Right ventricle myocardium superior (tissue), 1 donor: ENCODE measurements around the gene SEPTIN7. TPM values are rescaled to one million over a fixed set of nuclear protein-coding genes. Genes with fewer than 3 reads are reported as not detected.
A peak's percentile ranks its signal among the peaks of the same experiment; 100 is the strongest.
"Not testable (repeated sequence)": the region's sequence is repeated elsewhere in the genome, so short reads cannot be mapped to it uniquely, and the experiment has no call there.

Experiments
- ATAC-seq: fragments of 200-7000 bp; cut with Tn5 transposase; one replicate; pipeline ENCODE4 v1.9.1; 2020; ENCODE audit warnings: mild to moderate bottlenecking; ENCODE audit not compliant: poor library complexity
- DNase-seq: peaks from one replicate; pipeline ENCODE4 v3.0.0-alpha.2; 2020
- intact Hi-C: fragments of 100-400 bp; cut with DNase I; formaldehyde crosslinking; loops from one replicate; pipeline ENCODE4 v1.11.2; 2022
- long read RNA-seq: library from polyadenylated mRNA; unstranded; transcript quantifications from one replicate; pipeline ENCODE4 v2.0.0, GENCODE V29; 2021
- total RNA-seq: library from RNA; stranded (reverse); fragmentation: NEBNext Ultra II Directional; extraction: Animal tissue kit (Norgen Biotek cat#: 25700); gene quantifications from one replicate; pipeline ENCODE4 v1.2.1, GENCODE V29; 2021
- donor health status: DM: no; HTN: yes; CAD: no; lungs with severe emphysema.

SEPTIN7 gene
- total RNA-seq: 167 TPM
- long read RNA-seq, full-length matches to known transcripts: 208 of 259 reads
- long read RNA-seq, partial matches to known transcripts: 13 of 259 reads
- long read RNA-seq, other reads (novel, unspliced or antisense): 38 of 259 reads

DNA sequence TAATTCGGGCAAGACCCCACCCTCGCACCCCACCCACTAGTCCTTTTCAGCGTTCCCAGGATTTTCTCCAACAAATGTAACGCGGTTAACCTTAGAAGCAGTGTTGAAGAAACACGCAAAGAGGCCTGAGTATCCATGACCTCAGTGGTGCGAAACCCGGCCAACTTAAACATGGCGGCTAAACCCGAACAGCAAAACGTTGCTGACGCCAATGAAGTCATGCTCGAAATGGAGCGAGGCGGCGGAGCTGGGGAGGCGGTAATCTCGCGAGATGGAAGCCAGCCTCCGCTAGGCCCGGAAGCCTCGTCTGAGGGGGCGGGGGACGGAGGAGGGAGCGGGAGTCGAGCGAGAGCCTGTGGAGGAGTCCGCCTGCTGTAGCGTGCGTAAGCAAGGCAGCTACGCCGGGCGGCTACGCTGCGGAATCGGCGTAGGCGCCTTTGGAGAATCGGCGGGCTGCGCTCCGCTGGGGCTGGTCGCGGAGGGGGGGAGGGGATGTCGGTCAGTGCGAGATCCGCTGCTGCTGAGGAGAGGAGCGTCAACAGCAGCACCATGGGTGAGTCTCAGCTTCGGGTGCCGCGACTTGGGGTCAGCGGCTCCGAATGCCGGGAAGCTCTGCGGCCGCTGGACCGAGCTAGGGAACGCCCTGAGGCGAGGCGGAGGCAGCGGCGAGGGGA, at the start of gene SEPTIN7:
TSS of gene SEPTIN7 (plus strand) at position 340 of the 674 bp plus-strand sequence. CDS start at position 493, 153 bp downstream.
- ATAC-seq (peak; percentile 97), DNase-seq (peak; percentile 99)
- intact Hi-C loops: loop anchor here (5.0 kb wide), 1 partner anchor 101 kb away; no protein-coding TSS in a partner anchor

DNA sequence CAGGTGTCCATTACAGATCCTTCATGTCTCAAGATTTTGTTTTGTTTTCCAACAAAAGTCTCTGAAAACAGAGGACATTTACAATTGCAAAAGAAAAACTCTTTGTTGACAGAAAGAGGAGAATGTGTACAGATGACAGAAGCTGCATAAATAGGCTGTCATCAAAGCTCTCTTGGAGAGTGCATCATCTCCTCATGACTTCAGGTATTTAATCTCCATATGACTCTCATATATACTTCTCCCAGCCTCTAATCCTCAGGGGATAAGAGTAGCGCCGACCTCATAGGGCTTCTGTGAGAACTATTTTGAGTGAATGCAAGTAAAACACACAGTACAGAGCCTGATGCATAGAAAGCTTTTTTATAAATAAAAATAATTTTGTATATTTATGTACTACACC, 48.1 kb upstream of the SEPTIN7 start:
- no peak for DNase-seq
- intact Hi-C loops: no loop called here
- ATAC-seq: no peak

DNA sequence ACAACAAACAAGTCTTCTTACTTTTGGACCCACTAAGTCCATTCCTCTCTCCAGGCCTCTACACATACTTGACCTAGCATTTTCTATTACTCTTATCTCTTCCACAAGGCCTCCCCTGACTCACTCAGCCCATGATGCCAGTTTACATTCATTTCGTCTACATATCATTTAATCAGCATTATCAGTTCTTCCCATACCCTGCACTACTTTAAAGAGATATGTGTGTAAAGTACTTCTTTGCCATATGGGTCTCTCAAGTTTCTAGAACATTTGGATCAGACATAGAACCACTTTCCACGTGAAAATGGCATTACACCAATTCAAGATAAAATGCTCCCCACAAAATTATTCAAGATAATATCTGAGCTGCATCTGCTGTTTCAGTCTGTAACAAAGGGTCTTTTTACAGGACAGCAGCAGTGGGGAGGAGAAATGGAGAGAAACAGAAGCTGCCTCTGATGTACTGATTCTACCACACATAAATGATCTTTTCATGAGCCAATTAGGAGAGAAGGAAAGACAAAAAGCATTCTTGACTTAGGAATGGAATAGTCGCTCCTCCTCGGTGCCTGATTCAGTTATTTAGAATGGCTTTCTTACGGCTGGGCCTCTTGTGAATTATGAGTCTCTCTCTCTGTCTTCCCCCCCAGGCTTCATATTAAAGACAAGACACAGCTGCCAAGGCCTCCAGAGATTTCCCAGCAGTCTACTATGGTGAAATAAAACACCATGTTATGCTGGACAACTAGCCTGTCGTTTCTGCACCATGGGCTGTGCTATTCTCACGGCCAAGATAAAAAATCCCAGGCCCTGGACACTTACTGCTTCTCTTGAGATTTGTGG, 46.9 kb upstream of the SEPTIN7 start:
- DNase-seq (peak; percentile 64), ATAC-seq (peak; percentile 86)
- intact Hi-C loops: no loop called here

DNA sequence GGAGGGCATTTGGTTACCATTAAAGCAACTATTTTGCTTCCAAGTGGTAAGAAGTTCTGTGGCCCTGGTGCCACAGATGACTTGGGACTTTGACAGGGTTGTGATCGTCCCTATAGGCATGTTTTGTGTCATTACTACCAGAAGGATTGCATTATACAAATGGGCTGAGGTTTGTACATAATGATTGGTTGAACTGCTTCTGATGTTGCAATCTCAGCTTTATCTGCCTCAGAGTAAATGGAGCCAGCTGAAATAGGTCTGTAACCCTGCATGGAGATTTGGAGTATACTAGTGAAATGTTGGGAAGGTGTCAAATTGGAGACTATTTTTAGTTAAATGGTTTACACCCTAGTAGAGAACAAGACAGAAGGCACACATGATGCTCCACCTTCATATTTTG, 46.1 kb upstream of the SEPTIN7 start:
- peak; percentile 87 for ATAC-seq

DNA sequence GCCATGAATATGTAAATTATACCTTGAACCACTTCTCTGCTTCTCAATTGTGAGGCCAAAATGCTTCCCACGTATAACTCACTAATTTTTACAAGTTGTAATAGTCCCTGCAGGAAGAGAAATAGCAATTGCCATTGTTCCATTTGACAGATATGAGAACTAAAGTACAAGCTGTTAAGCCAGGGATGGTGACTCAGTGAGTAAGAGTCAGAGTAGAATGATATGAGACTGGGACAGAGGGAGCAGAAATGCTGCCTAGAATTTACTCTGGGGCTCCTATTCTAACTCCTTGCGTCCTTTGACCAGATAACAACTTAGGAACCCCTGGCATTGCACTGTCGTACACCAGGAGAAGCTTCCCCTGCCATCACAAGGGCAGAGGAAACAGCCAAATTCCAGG, 45.1 kb upstream of the SEPTIN7 start:
- intact Hi-C loops: loop anchor here (5.0 kb wide), 1 partner anchor 38 kb away; no protein-coding TSS in a partner anchor
- DNase-seq: no peak
- ATAC-seq: peak; percentile 40

More for the DNA sequence above, 46.1 kb upstream of the SEPTIN7 start:
- DNase-seq: no peak
- intact Hi-C loops: loop anchor here (5.0 kb wide), 1 partner anchor 37 kb away; no protein-coding TSS in a partner anchor

DNA sequence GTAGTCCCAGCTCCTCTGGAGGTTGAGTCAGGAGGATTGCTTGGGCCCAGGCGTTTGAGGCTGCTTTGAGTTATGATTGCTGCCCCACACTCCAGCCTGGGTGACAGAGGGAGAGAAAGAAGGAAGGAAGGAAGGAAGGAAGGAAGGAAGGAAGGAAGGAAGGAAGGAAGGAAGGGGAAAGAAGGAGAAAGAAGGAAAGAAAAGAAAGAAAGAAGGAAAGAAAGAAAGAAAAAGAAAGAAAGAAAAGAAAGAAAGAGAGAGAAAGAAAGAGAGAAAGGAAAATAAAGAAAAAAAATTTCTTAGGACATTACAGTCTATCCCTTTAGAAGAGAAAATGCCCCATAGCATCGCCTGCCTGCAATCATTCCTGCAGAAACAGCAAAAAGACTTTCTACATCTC, 44.4 kb upstream of the SEPTIN7 start:
- not testable (repeated sequence) for DNase-seq, ATAC-seq
- intact Hi-C loops: loop anchor here (5.0 kb wide), 1 partner anchor 39 kb away; no protein-coding TSS in a partner anchor

GRCh38 chr7:35757574-35757973, 43.3 kb upstream of the SEPTIN7 start:
- intact Hi-C loops: loop anchor here (5.0 kb wide), 1 partner anchor 40 kb away; no protein-coding TSS in a partner anchor
- no peak for ATAC-seq
- DNase-seq: no peak

GRCh38 chr7:35758421-35758820, 42.4 kb upstream of the SEPTIN7 start:
- DNase-seq (no peak), ATAC-seq (no peak)
- intact Hi-C loops: loop anchor here (5.0 kb wide), 1 partner anchor 41 kb away; no protein-coding TSS in a partner anchor

DNA sequence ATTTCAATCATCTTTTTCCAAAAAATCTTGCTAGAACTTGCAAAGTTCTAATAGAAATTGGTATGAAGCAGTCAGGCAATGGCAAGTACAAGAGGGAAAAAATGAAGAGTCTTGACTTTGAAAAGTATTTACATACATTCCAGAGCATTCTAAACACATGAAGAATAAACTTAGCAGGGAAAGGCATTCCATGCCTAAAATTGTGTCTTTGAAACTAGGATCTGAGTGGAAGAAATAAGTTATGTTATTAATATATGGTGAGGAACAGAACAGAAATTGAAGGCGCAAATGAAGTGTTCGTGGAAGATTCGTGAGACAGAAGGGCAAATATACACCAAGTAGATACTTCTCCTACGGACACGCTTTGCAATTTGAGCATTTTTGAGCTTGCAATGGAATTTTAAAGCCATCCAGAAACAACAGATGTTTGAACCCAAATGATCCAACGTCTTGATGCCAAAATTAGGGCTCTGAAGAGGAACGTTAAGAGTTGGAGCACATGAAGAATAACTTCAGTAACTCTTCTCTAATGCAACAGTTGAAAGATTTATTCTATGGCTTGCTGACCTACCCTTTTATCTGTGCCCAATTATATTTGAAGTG, 40.6 kb upstream of the SEPTIN7 start:
- intact Hi-C loops: no loop called here
- ATAC-seq: no peak
- no peak for DNase-seq

- intact Hi-C loops: no loop called here
- no peak for DNase-seq
- ATAC-seq: peak; percentile 56
Observed at GRCh38 chr7:35761871-35762677, 38.8 kb upstream of the SEPTIN7 start.

DNA sequence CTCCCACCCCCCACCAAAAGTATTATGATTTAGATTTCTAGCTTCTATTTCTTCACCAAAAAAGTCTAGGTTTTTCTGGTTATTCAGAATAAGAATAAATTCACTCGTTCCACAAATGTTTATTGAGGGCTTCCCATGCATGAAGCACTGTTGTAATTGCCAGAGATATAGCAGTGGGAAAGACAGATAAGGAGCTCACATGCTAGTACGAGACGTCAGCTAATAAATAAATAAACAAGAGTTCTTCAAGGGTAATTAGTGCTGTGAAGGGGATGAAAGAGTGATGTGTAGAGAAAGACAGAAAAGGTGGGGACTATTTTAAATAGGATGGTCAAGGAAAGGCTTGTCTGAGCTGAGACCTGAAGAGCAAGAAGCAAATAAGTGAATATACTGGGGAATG, 38.1 kb upstream of the SEPTIN7 start:
- intact Hi-C loops: no loop called here

GRCh38 chr7:35768346-35768745, 32.5 kb upstream of the SEPTIN7 start:
- intact Hi-C loops: no loop called here
- no peak for DNase-seq
- ATAC-seq: no peak

More for the DNA sequence above, 38.1 kb upstream of the SEPTIN7 start:
- DNase-seq (no peak), ATAC-seq (no peak)

GRCh38 chr7:35771776-35772175, 29.1 kb upstream of the SEPTIN7 start:
- intact Hi-C loops: no loop called here
- ATAC-seq (no peak), DNase-seq (no peak)

GRCh38 chr7:35773994-35774393, 26.9 kb upstream of the SEPTIN7 start:
- intact Hi-C loops: no loop called here
- no peak for ATAC-seq
- DNase-seq: no peak

GRCh38 chr7:35776686-35777085, 24.2 kb upstream of the SEPTIN7 start:
- DNase-seq (no peak), ATAC-seq (no peak)
- intact Hi-C loops: no loop called here

- no peak for ATAC-seq
- no peak for DNase-seq
- intact Hi-C loops: no loop called here
Observed at GRCh38 chr7:35777121-35777520, 23.7 kb upstream of the SEPTIN7 start.

GRCh38 chr7:35780070-35780469, 20.8 kb upstream of the SEPTIN7 start:
- ATAC-seq (no peak), DNase-seq (no peak)
- intact Hi-C loops: no loop called here

- intact Hi-C loops: no loop called here
- ATAC-seq: peak; percentile 29
- no peak for DNase-seq
Observed at GRCh38 chr7:35781200-35781701, 19.6 kb upstream of the SEPTIN7 start.
